ENCODE results near the gene SLC2A11. TPM values are rescaled to one million over a fixed set of nuclear protein-coding genes. Genes with fewer than 3 reads are reported as not detected.
A peak's percentile ranks its signal among the peaks of the same experiment; 100 is the strongest.

SLC2A11 gene
- total and polyA plus RNA-seq, 9 of the 15 experiments (the other 6 are each of a cell fraction or from before 2014, with no cell fraction given) = 0.44 to 2.7 (median 2.1) TPM

DNA sequence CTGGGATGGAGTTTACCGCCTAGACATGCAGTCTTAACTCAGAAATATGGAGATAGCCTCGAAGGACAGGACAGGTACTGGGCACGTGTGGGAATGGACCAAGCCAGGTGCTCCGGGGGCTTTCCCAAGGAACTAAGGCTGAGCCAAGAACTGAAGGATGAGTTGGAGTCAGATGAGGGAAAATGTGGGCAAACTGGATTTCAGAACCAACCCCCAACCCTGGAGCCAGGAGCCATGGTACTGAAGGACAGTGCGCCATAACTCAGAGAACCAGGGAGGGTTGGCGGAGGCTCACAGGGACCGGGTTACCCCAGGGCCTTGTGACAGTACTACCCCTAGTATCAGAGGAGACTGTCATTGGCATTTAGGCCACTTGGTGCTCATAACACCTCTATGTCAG lies 34.1 kb downstream of the SLC2A11 start:
- no peaks in the 10 kb centered on the region for H3K27me3 ChIP-seq (ENCODE audit: control insufficient read depth in 2 of 2, insufficient read depth in 2 of 2, low read length in 2 of 2)
- intact Hi-C loops (cut with micrococcal nuclease) (no loop called here), in situ Hi-C loops (cut with MboI) (no loop called here)
- H3K4me2 ChIP-seq (ENCODE audit: insufficient read depth, low read length) = no peak overlapping the region
- ChIA-PET CTCF (ENCODE audit: low intra/inter-chr PET ratio) (no interaction called here), POLR2A (no interaction called here)
- H3K27ac ChIP-seq (ENCODE audit: extremely low read depth, low read depth, low read length) = no peak overlapping the region
- no peak overlapping the region for H2AFZ ChIP-seq (ENCODE audit: low read depth, low read length)
- ATAC-seq (no peak), FAIRE-seq (no peak), DNase-seq (ENCODE audit: extremely low read depth in 1 of 4, low spot score in 3 of 4) (no peak)
- peaks cover 31% of the 10 kb centered on the region for H3K79me2 ChIP-seq (ENCODE audit: control insufficient read depth, insufficient read depth, low read length)
- no TSS peak for BruUV-seq (replicated peaks)
- no peak for TF ChIP-seq CEBPB (tag; IDR thresholded peaks at IDR 0.05)
- no peak for TF ChIP-seq HNRNPK (IDR thresholded peaks at IDR 0.05; ENCODE audit: low read depth, low read length, poor library complexity, severe bottlenecking)
- H3K4me1 ChIP-seq (replicated peaks in 1 of 2; ENCODE audit: control insufficient read depth in 2 of 2, insufficient read depth in 2 of 2, low read length in 2 of 2) = peaks cover 26 to 47% of the 10 kb centered on the region in 2 experiments
- H4K20me1 ChIP-seq (replicated peaks; ENCODE audit: control insufficient read depth, insufficient read depth, low read length) = peaks cover 10% of the 10 kb centered on the region; the same call in 1 of the 2 replicates
- H3K36me3 ChIP-seq (ENCODE audit: control insufficient read depth, insufficient read depth, low read length) = peaks cover 18% of the 10 kb centered on the region
- no peak overlapping the region for H3K4me3 ChIP-seq
- H3K9me3 ChIP-seq (replicated peaks; ENCODE audit: control insufficient read depth, insufficient read depth, low read depth, low read length) = peaks cover 4% of the 10 kb centered on the region; the same call in 1 of the 2 replicates
- no peak overlapping the region for H3K9ac ChIP-seq (ENCODE audit: insufficient read depth in 1 of 2, low read depth in 2 of 2, low read length in 2 of 2)
- 82% methylated on average over 7 of the region's 7 CpGs for WGBS (ENCODE audit: insufficient coverage, low coverage, missing lambda C conversion rate)
- H3K9me1 ChIP-seq (ENCODE audit: control insufficient read depth, insufficient read depth, low read length) = no peaks in the 10 kb centered on the region

DNA sequence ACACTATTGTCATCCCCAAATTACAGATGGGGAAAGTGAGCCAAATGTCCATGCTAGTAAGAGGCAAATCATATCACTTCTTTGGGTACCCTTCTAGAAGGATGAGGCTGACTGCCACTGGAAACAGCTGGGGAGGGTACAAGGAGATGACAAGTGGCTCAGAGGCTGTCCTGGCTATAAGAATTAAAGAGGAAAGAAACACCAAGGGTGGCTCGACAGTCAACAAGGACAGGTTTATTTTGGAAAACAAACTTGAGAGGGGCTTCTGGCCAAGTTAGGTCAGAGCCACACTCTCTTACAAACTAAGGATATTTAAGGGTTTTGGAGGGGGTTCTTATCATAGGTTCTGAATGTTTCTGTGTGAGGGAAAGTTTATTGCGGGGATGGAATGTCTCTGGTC lies 34.5 kb downstream of the SLC2A11 start:
- in situ Hi-C loops (cut with MboI) = no loop called here

More for the DNA sequence above, 34.5 kb downstream of the SLC2A11 start:
- peaks cover 22% of the 10 kb centered on the region for H3K36me3 ChIP-seq (ENCODE audit: control insufficient read depth, insufficient read depth, low read length)
- H3K9me1 ChIP-seq (ENCODE audit: control insufficient read depth, insufficient read depth, low read length) = peaks cover 3% of the 10 kb centered on the region
- H3K4me1 ChIP-seq (replicated peaks in 1 of 2; ENCODE audit: control insufficient read depth in 2 of 2, insufficient read depth in 2 of 2, low read length in 2 of 2) = peaks cover 26 to 49% of the 10 kb centered on the region in 2 experiments
- no peak overlapping the region for H3K4me2 ChIP-seq (ENCODE audit: insufficient read depth, low read length)
- peaks cover 35% of the 10 kb centered on the region for H3K79me2 ChIP-seq (ENCODE audit: control insufficient read depth, insufficient read depth, low read length)
- H4K20me1 ChIP-seq (replicated peaks; ENCODE audit: control insufficient read depth, insufficient read depth, low read length) = peaks cover 10% of the 10 kb centered on the region; the same call in 1 of the 2 replicates
- 100% methylated on average over 2 of the region's 2 CpGs for WGBS (ENCODE audit: insufficient coverage, low coverage, missing lambda C conversion rate)
- DNase-seq (ENCODE audit: extremely low read depth in 1 of 4, low spot score in 3 of 4) (no peak), ATAC-seq (no peak), FAIRE-seq (no peak)
- peaks cover 4% of the 10 kb centered on the region; the same call in 1 of the 2 replicates for H3K9me3 ChIP-seq (replicated peaks; ENCODE audit: control insufficient read depth, insufficient read depth, low read depth, low read length)
- H3K4me3 ChIP-seq = no peak overlapping the region
- ChIA-PET CTCF (ENCODE audit: low intra/inter-chr PET ratio) (no interaction called here), POLR2A (no interaction called here)
- no peak overlapping the region for H2AFZ ChIP-seq (ENCODE audit: low read depth, low read length)
- no peak overlapping the region for H3K27ac ChIP-seq (ENCODE audit: extremely low read depth, low read depth, low read length)
- no peak overlapping the region for H3K9ac ChIP-seq (ENCODE audit: insufficient read depth in 1 of 2, low read depth in 2 of 2, low read length in 2 of 2)
- intact Hi-C loops (cut with micrococcal nuclease) = no loop called here
- no peak for TF ChIP-seq ZNF444 (CRISPR knock-in tag; IDR thresholded peaks at IDR 0.05)
- TF ChIP-seq PML (IDR thresholded peaks at IDR 0.05; ENCODE audit: low read length) = no peak
- TF ChIP-seq HLTF (IDR thresholded peaks at IDR 0.05) = peak; percentile 83
- peak; percentile 54; the same call in 1 of the 2 replicates for TF ChIP-seq TRIM28 (IDR thresholded peaks at IDR 0.05)
- 0 out of 3 replicates have a peak, but pooled peaks of 1 of the 2 experiments have one; percentile 34 for TF ChIP-seq CBX3 (IDR thresholded peaks at IDR 0.05; ENCODE audit: borderline replicate concordance in 1 of 2, low read length in 2 of 2)
- H3K27me3 ChIP-seq (ENCODE audit: control insufficient read depth in 2 of 2, insufficient read depth in 2 of 2, low read length in 2 of 2) = no peaks in the 10 kb centered on the region
- no TSS peak for BruUV-seq (replicated peaks)
